Keratinocyte (primary cell): ENCODE data around the gene ACTN4. TPM values are rescaled to one million over a fixed set of nuclear protein-coding genes. Genes with fewer than 3 reads are reported as not detected.

Source experiments
- DNase-seq: peaks from one replicate; pipeline ENCODE4 v3.0.0-alpha.2; 2011; ENCODE audit warnings: low read depth, missing footprints, low spot score
- FAIRE-seq: peaks from 2 replicates; lab custom pipeline; 2011; peaks lifted over from hg19 to GRCh38; lab: Jason Lieb, UNC
- H2AFZ ChIP-seq: 2 replicates; pipeline ENCODE4 v1.6.0; 2012; ENCODE audit warnings: low read length, control low read depth, inconsistent platforms; ENCODE audit not compliant: control insufficient read depth
- H3K27ac ChIP-seq: 2 replicates; pipeline ENCODE4 v1.5.1; 2011; ENCODE audit warnings: low read length; ENCODE audit not compliant: control insufficient read depth, insufficient read depth
- H3K27me3 ChIP-seq: 3 replicates; pipeline ENCODE4 v1.6.0; 2011; ENCODE audit warnings: low read length; ENCODE audit not compliant: control insufficient read depth, insufficient read depth; ENCODE audit errors: extremely low read depth
- H3K36me3 ChIP-seq, 2 experiments: 2 replicates in 1 of 2; 3 replicates in 1 of 2; pipeline ENCODE4 v1.5.1; 2011; ENCODE audit warnings: low read length in 2 of 2, mild to moderate bottlenecking in 1 of 2; ENCODE audit not compliant: control insufficient read depth in 2 of 2, insufficient read depth in 2 of 2; ENCODE audit errors: extremely low read depth in 1 of 2
- H3K4me1 ChIP-seq: 3 replicates; pipeline ENCODE4 v1.5.1; 2011; ENCODE audit warnings: low read length; ENCODE audit not compliant: control insufficient read depth, insufficient read depth; ENCODE audit errors: extremely low read depth
- H3K4me2 ChIP-seq: 3 replicates; pipeline ENCODE4 v1.6.0; 2011; ENCODE audit warnings: low read depth, low read length; ENCODE audit not compliant: control insufficient read depth, insufficient read depth; ENCODE audit errors: extremely low read depth
- H3K4me3 ChIP-seq, 3 experiments: fragments of 200-600 bp in 1 of 3; sonication (generic) in 1 of 3; 2 replicates in 2 of 3; 3 replicates in 1 of 3; pipeline ENCODE4 v1.5.1; 2011 to 2016; ENCODE audit warnings: low read length in 3 of 3, mild to moderate bottlenecking in 3 of 3, control low read depth in 2 of 3, inconsistent platforms in 1 of 3, low read depth in 1 of 3, mixed read lengths in 1 of 3, mixed run types in 1 of 3, moderate library complexity in 1 of 3; ENCODE audit not compliant: control insufficient read depth in 2 of 3, insufficient read depth in 2 of 3; ENCODE audit errors: extremely low read depth in 1 of 3
- H3K79me2 ChIP-seq: 2 replicates; pipeline ENCODE4 v1.6.0; 2012; ENCODE audit warnings: low read length; ENCODE audit not compliant: control insufficient read depth, insufficient read depth
- H3K9ac ChIP-seq: 3 replicates; pipeline ENCODE4 v1.6.0; 2011; ENCODE audit warnings: low read length; ENCODE audit not compliant: control insufficient read depth, insufficient read depth; ENCODE audit errors: extremely low read depth
- H3K9me1 ChIP-seq: 3 replicates; pipeline ENCODE4 v1.6.0; 2011; ENCODE audit warnings: low read length; ENCODE audit not compliant: control insufficient read depth, insufficient read depth; ENCODE audit errors: extremely low read depth
- H3K9me3 ChIP-seq: 2 replicates; pipeline ENCODE4 v1.5.1; 2012; ENCODE audit warnings: low read depth, low read length; ENCODE audit not compliant: control insufficient read depth
- H4K20me1 ChIP-seq: 3 replicates; pipeline ENCODE4 v1.6.0; 2011; ENCODE audit warnings: low read length; ENCODE audit not compliant: control insufficient read depth, insufficient read depth; ENCODE audit errors: extremely low read depth
- EZH2 ChIP-seq: IDR thresholded peaks from one replicate; pipeline ENCODE4 v1.6.1; 2012; ENCODE audit warnings: inconsistent platforms, mild to moderate bottlenecking, low read length, moderate library complexity
- dilution Hi-C: fragments of 300-500 bp; cut with MboI; formaldehyde crosslinking; loops from one replicate; pipeline ENCODE4 v1.7.0; 2020; ENCODE audit warnings: low sequenced_read_pairs; ENCODE audit not compliant: extremely low pct_ligation_motif_present
- polyA plus RNA-seq, 5 experiments: library from polyadenylated mRNA; depleted of rRNA in 3 of 5; stranded (reverse) in 3 of 5; stranded (forward) in 1 of 5; unstranded in 1 of 5; fragments of >200 nt; gene quantifications; 1 replicate in 1 of 5; 2 replicates in 3 of 5; 3 replicates in 1 of 5; pipeline versions ENCODE4 v1.2.1 to v1.2.3, GENCODE V29; 2011 to 2012; ENCODE audit warnings: missing spikeins in 2 of 5, low read depth in 1 of 5, low replicate concordance in 1 of 5
- TF ChIP-seq, protein P1 (sequence below), 3 experiments: IDR thresholded peaks in 1 of 3; conservative IDR thresholded peaks in 1 of 3; optimal IDR thresholded peaks in 1 of 3; 2 replicates in 2 of 3; 3 replicates in 1 of 3; pipeline versions ENCODE3 to v1.5.1; 2011; ENCODE audit warnings: low read length in 3 of 3, mild to moderate bottlenecking in 3 of 3, moderate library complexity in 2 of 3, control low read depth in 1 of 3, inconsistent platforms in 1 of 3; ENCODE audit not compliant: insufficient read depth in 2 of 3; ENCODE audit errors: extremely low read depth in 1 of 3

ACTN4 gene
- polyA plus RNA-seq, 1 donor (not counting 4 experiments of a cell fraction or from before 2014, with no cell fraction given): 463 TPM

DNA sequence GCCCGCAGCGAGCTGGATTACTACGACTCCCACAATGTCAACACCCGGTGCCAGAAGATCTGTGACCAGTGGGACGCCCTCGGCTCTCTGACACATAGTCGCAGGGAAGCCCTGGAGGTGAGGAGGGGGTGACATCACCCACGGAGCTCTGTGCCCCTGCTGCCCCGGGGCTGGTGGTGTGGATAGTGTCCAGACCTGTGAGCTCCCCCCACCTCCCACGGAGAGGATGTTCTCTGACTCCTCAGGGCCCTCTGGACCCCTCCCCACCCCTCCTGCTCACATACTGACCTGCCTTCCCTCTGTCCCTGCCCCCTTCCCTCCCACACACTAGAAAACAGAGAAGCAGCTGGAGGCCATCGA, 76.1 kb downstream of the ACTN4 start:
- Histone ChIP-seq H3K27me3 (no peaks in the 10 kb centered on the region), H3K4me2 (no peak overlapping the region), H4K20me1 (peaks cover 4% of the 10 kb centered on the region), H3K9me3 (no peaks in the 10 kb centered on the region), H3K4me3 (no peak overlapping the region), H3K36me3 (peaks cover 78 to 85% of the 10 kb centered on the region in 2 experiments), H3K79me2 (peaks cover 30% of the 10 kb centered on the region), H3K9me1 (peaks cover 3% of the 10 kb centered on the region), H3K27ac (no peak overlapping the region), H2AFZ (no peak overlapping the region), H3K4me1 (peaks cover 8% of the 10 kb centered on the region), H3K9ac (no peak overlapping the region)
- DNase-seq (no peak), FAIRE-seq (no peak)
- dilution Hi-C loops: no loop called here
- no peak for TF ChIP-seq EZH2
- TF ChIP-seq, protein P1, sequence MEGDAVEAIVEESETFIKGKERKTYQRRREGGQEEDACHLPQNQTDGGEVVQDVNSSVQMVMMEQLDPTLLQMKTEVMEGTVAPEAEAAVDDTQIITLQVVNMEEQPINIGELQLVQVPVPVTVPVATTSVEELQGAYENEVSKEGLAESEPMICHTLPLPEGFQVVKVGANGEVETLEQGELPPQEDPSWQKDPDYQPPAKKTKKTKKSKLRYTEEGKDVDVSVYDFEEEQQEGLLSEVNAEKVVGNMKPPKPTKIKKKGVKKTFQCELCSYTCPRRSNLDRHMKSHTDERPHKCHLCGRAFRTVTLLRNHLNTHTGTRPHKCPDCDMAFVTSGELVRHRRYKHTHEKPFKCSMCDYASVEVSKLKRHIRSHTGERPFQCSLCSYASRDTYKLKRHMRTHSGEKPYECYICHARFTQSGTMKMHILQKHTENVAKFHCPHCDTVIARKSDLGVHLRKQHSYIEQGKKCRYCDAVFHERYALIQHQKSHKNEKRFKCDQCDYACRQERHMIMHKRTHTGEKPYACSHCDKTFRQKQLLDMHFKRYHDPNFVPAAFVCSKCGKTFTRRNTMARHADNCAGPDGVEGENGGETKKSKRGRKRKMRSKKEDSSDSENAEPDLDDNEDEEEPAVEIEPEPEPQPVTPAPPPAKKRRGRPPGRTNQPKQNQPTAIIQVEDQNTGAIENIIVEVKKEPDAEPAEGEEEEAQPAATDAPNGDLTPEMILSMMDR (optimal IDR thresholded peaks at IDR 0.05 in 1 of 3, IDR thresholded peaks at IDR 0.05 in 1 of 3, conservative IDR thresholded peaks at IDR 0.05 in 1 of 3; ENCODE audit: extremely low read depth in 1 of 3, insufficient read depth in 2 of 3, low read length in 3 of 3): no peak

DNA sequence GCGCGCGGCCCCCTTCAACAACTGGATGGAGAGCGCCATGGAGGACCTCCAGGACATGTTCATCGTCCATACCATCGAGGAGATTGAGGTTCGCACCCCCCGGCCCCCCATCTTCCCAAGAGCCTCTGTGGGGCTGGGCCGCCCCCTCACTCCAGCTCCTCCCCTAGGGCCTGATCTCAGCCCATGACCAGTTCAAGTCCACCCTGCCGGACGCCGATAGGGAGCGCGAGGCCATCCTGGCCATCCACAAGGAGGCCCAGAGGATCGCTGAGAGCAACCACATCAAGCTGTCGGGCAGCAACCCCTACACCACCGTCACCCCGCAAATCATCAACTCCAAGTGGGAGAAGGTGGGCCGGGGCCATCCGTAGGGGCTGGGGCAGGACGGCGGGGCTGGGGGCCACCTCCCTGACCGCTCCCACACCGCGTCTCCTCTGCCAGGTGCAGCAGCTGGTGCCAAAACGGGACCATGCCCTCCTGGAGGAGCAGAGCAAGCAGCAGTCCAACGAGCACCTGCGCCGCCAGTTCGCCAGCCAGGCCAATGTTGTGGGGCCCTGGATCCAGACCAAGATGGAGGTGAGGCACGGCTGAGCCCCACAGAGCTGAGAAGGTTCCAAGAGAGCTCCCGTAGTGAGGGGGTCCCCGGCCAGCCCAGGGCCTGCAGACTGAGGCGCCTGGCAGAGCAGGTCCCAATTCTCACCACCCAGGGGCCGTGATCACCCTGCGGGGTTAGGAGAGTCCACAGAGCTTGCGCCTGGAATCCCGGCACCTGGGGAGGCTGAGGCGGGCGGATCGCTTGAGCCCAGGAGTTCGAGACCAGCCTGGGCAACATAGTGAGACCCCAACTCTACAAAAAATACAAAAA, 76.8 kb downstream of the ACTN4 start:
- peaks cover 25% of the 10 kb centered on the region for H3K79me2 ChIP-seq
- dilution Hi-C loops: no loop called here
- H4K20me1 ChIP-seq: peaks cover 4% of the 10 kb centered on the region
- no peaks in the 10 kb centered on the region for H3K9me1 ChIP-seq
- H3K27me3 ChIP-seq: no peaks in the 10 kb centered on the region
- H3K9me3 ChIP-seq: no peaks in the 10 kb centered on the region
- no peak for FAIRE-seq
- DNase-seq: no peak
- H3K36me3 ChIP-seq: peaks cover 78 to 80% of the 10 kb centered on the region in 2 experiments
- no peak overlapping the region for H3K4me2 ChIP-seq
- no peak for TF ChIP-seq EZH2
- TF ChIP-seq, protein P1 (optimal IDR thresholded peaks at IDR 0.05 in 1 of 3, IDR thresholded peaks at IDR 0.05 in 1 of 3, conservative IDR thresholded peaks at IDR 0.05 in 1 of 3; ENCODE audit: extremely low read depth in 1 of 3, insufficient read depth in 2 of 3, low read length in 3 of 3): no peak
- H3K4me1 ChIP-seq: peaks cover 4% of the 10 kb centered on the region
- no peak overlapping the region for H3K27ac ChIP-seq
- no peak overlapping the region for H3K4me3 ChIP-seq
- no peak overlapping the region for H2AFZ ChIP-seq
- H3K9ac ChIP-seq: no peak overlapping the region
